AG10803 (cell line): ENCODE data around the gene PACS2.
"Not testable (repeated sequence)": the region's sequence is repeated elsewhere in the genome, so short reads cannot be mapped to it uniquely, and the experiment has no call there.

Source experiments
- DNase-seq: peaks from one replicate; pipeline ENCODE4 v3.0.0; 2010; ENCODE audit warnings: low read depth
- H3K4me3 ChIP-seq: 2 replicates; pipeline ENCODE4 v1.5.1; 2011; ENCODE audit warnings: mild to moderate bottlenecking, low read length, control low read depth
- CTCF ChIP-seq: conservative IDR thresholded peaks from 2 replicates; pipeline ENCODE4 v1.5.1; 2011; ENCODE audit warnings: mild to moderate bottlenecking, low read length, control low read depth, inconsistent platforms

Gene PACS2

GRCh38 chr14:105273062-105273461, 41.5 kb upstream of the PACS2 start:
- no peak for DNase-seq
- no peak for TF ChIP-seq CTCF
- H3K4me3 ChIP-seq, result no peak overlapping the region

- no peak for TF ChIP-seq CTCF
- no peak for DNase-seq
- H3K4me3 ChIP-seq, result no peak overlapping the region
These were observed 39.9 kb upstream of the PACS2 start for GRCh38 chr14:105274637-105275036.

- TF ChIP-seq CTCF, result no peak
- peak; percentile 70 for DNase-seq
- H3K4me3 ChIP-seq, result no peak overlapping the region
These were observed 39.1 kb upstream of the PACS2 start for GRCh38 chr14:105275267-105275946.

- H3K4me3 ChIP-seq, DNase-seq: not testable (repeated sequence)
These were observed 37.1 kb upstream of the PACS2 start for GRCh38 chr14:105277448-105277847.

- TF ChIP-seq CTCF, result no peak
- no peak overlapping the region for H3K4me3 ChIP-seq
- DNase-seq, result no peak
These were observed 34.7 kb upstream of the PACS2 start for GRCh38 chr14:105279642-105280361.

GRCh38 chr14:105280525-105280924, 34.0 kb upstream of the PACS2 start:
- no peak overlapping the region for H3K4me3 ChIP-seq
- TF ChIP-seq CTCF, result no peak
- no peak for DNase-seq

- H3K4me3 ChIP-seq, result no peak overlapping the region
- DNase-seq, result peak; percentile 66
- TF ChIP-seq CTCF, result peak; percentile 75
These were observed 33.0 kb upstream of the PACS2 start for GRCh38 chr14:105281371-105282097.
